ENCODE measurements around the gene CHI3L2. TPM values are rescaled to one million over a fixed set of nuclear protein-coding genes. Genes with fewer than 3 reads are reported as not detected.

CHI3L2 gene
- total and polyA plus RNA-seq, 9 of the 15 experiments (the other 6 are each of a cell fraction or from before 2014, with no cell fraction given), result 0.07 to 0.27 (median 0.15) TPM; not detected in 6

DNA sequence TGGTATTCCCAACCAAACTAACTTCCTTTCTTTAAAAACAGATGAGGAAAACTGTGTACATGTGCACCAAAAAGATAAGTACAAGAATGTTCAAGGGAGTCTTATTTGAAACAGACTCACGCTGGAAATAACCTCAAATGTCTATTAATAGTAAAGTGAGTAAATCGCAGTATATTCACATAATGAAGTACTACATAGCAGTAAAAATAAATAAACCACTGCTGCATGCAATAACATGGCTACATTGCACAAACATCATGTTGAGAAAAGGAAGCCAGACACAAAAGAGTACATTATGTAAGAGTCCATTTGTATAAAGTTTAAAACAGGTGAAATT lies 21.8 kb upstream of the CHI3L2 start (continued):
- TF ChIP-seq, protein P1, sequence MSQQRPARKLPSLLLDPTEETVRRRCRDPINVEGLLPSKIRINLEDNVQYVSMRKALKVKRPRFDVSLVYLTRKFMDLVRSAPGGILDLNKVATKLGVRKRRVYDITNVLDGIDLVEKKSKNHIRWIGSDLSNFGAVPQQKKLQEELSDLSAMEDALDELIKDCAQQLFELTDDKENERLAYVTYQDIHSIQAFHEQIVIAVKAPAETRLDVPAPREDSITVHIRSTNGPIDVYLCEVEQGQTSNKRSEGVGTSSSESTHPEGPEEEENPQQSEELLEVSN (IDR thresholded peaks at IDR 0.05; ENCODE audit: borderline replicate concordance in 1 of 2, extremely low read depth in 1 of 2, insufficient read depth in 1 of 2, insufficient read length in 1 of 2, low read depth in 1 of 2, low read length in 1 of 2, poor library complexity in 1 of 2, severe bottlenecking in 1 of 2), result no peak

GRCh38 chr1:111208921-111209320 lies 18.6 kb upstream of the CHI3L2 start:
- in situ Hi-C loops (cut with MboI), result no loop called here
- no peaks in the 10 kb centered on the region for H4K20me1 ChIP-seq (replicated peaks; ENCODE audit: control insufficient read depth, insufficient read depth, low read length)
- H3K9me3 ChIP-seq (replicated peaks; ENCODE audit: control insufficient read depth, insufficient read depth, low read depth, low read length), result no peaks in the 10 kb centered on the region
- ATAC-seq (no peak), FAIRE-seq (no peak), DNase-seq (ENCODE audit: extremely low read depth in 1 of 4, low spot score in 3 of 4) (no peak)
- H2AFZ ChIP-seq (ENCODE audit: low read depth, low read length), result no peak overlapping the region
- peaks cover 0 to 10% of the 10 kb centered on the region in 2 experiments; a peak in 2 of 5 replicates for H3K27me3 ChIP-seq (ENCODE audit: control insufficient read depth in 2 of 2, insufficient read depth in 2 of 2, low read length in 2 of 2)
- no peak overlapping the region for H3K4me3 ChIP-seq
- BruUV-seq (replicated peaks), result no TSS peak
- no peak overlapping the region for H3K27ac ChIP-seq (ENCODE audit: extremely low read depth, low read depth, low read length)
- WGBS (ENCODE audit: insufficient coverage, low coverage, missing lambda C conversion rate), result 0% methylated on average over 1 of the region's 1 CpG
- H3K9me1 ChIP-seq (ENCODE audit: control insufficient read depth, insufficient read depth, low read length), result no peaks in the 10 kb centered on the region
- CTCF ChIA-PET (ENCODE audit: low intra/inter-chr PET ratio), result no interaction called here
- no peak for TF ChIP-seq PTBP1 (IDR thresholded peaks at IDR 0.05; ENCODE audit: low read depth, low read length)
- TF ChIP-seq, protein P2, sequence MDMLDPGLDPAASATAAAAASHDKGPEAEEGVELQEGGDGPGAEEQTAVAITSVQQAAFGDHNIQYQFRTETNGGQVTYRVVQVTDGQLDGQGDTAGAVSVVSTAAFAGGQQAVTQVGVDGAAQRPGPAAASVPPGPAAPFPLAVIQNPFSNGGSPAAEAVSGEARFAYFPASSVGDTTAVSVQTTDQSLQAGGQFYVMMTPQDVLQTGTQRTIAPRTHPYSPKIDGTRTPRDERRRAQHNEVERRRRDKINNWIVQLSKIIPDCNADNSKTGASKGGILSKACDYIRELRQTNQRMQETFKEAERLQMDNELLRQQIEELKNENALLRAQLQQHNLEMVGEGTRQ (CRISPR knock-in tag; IDR thresholded peaks at IDR 0.05), result 0 out of 2 replicates have a peak, but pooled peaks have one; percentile 8
- no peak for TF ChIP-seq ATF2 (CRISPR knock-in tag; IDR thresholded peaks at IDR 0.05)
- TF ChIP-seq PML (IDR thresholded peaks at IDR 0.05; ENCODE audit: low read length), result no peak
- no peak for TF ChIP-seq BCL6 (CRISPR knock-in tag; IDR thresholded peaks at IDR 0.05)
- no peak overlapping the region for H3K4me2 ChIP-seq (ENCODE audit: insufficient read depth, low read length)
- no peaks in the 10 kb centered on the region for H3K79me2 ChIP-seq (ENCODE audit: control insufficient read depth, insufficient read depth, low read length)
- POLR2A ChIA-PET, result no interaction called here
- peaks cover 0 to 11% of the 10 kb centered on the region in 2 experiments; a peak in 2 of 5 replicates for H3K4me1 ChIP-seq (replicated peaks in 1 of 2; ENCODE audit: control insufficient read depth in 2 of 2, insufficient read depth in 2 of 2, low read length in 2 of 2)
- no peaks in the 10 kb centered on the region for H3K36me3 ChIP-seq (ENCODE audit: control insufficient read depth, insufficient read depth, low read length)
- no peak overlapping the region for H3K9ac ChIP-seq (ENCODE audit: insufficient read depth in 1 of 2, low read depth in 2 of 2, low read length in 2 of 2)
- intact Hi-C loops (cut with micrococcal nuclease), result no loop called here
